Stimulated activated CD8-positive, alpha-beta memory T cell treated with anti-CD3 and anti-CD28 coated beads, Interleukin-15, amount 100 ng/mL, for 4 hours (primary cell): Measurements from ENCODE around the gene PRR23A.
"Not testable (repeated sequence)": the region's sequence is repeated elsewhere in the genome, so short reads cannot be mapped to it uniquely, and the experiment has no call there.

Source experiments
- DNase-seq, 2 donors: peaks; one replicate each; pipeline ENCODE4 v3.0.0-alpha.2; 2020; ENCODE audit warnings: low read depth in 2 of 2

PRR23A gene

DNA sequence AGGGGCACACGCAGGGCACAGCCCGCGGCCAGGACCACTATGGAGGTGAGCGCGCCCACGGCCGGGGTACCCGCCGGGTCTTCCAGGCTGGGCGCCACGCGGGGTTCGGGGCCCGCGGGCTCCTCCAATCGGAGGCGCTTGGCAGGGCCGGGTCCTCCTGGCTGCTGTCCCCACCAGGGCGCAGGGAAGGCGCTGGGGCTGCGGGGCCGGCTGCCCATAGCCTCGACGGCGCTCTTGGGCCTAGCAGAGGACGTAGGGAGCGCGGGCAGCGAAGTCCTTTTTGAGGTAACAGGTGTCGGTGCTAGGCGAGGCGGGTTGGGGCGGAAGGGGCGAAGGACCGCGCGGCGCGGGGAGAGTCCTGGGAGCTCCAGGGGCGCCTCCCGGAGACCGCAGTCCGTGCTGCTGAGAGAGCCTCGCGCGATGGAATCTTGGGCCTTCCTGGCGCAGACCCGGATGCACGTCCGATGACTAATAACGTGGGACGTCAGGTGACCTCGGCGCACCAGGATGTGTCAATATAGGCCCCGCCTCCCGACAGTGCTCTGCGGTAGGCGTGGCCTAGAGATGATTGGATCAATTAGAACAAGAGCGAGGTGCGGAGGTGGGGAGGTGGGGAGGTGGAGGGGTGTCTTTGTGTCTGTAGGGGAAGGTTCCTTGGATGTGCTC, at the start of gene PRR23A:
Gene PRR23A (minus strand): TSS at position 218 of the 666 bp plus-strand sequence. CDS start 0 bp downstream, at position 218.
- DNase-seq = no peak

DNA sequence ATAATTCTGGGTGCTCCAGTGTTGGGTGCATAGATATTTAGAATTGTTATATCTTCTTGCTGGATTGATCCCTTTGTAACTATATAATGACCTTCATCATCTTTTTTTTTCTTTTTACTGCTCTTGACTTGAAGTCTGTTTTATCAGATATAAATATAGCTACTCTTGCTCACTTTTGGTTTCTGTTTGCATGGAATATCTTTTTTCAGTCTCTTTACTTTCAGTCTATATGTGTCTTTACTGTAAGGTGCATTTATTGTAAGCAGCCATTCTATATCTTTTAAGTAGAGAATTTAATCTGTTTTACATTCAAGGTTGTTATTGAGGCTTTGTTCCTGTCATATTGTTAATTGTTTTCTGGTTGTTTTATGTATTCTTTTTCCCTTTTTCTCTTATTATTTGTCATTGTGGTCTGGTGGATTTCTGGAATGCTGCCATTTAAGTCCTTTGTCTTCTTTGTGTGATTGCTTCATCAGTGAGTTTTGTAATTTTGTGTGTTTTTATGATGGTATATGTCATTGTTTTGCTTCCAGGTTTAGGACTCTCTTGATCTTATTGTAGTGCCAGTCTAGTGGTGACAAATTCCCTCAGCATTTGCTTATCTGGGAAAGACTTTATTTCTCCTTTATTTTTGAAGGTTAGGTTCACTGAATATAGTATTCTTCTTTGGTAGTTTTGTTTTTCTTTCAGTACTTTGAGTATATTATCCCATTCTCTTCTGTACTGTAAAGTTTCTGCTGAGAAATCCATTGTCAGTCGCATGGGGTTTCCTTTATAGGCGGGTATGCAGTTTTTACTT, 46.9 kb upstream of the PRR23A start:
- DNase-seq = no peak

DNA sequence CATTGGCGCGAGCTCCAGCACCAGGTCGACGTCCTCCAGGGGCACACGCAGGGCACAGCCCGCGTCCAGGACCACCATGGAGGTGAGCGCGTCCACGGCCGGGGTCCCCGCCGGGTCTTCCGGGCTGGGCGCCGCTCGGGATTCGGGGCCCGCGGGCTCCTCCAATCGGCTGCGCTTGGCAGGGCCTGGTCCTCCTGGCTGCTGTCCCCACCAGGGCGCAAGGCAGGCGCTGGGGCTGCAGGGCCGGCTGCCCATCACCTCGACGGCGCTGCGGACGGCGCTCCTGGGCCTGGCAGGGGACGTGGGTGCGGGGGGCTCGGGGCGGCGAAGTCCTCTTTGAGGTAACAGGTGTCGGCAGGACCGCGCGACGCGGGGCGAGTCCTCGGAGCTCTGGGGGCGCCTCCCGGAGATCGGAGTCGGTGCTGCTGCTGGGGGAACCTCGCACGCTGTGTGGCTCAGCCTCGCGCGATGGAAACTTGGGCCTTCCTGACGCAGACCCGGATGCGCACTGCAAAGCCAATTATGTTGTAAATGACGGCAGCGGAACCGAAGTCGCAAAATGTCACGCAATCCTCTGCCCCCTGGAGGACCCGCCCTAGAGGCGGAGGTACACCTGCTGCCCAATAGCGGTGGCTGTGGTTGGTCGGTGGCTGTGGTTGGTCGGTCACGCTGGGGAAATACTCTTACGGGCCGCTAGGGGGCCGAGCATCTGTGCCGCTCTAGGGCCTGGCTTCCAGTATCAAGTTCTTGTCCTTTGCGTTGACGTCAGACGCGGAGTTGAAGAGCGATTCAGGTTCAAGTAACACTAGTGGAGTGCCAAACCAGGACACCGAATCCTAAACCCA, 38.5 kb upstream of the PRR23A start, which contains the start of gene PRR23C:
Gene PRR23C (minus strand): TSS at position 527 of the 845 bp plus-strand sequence. CDS start 272 bp downstream, at position 255.
- DNase-seq = no peak

DNA sequence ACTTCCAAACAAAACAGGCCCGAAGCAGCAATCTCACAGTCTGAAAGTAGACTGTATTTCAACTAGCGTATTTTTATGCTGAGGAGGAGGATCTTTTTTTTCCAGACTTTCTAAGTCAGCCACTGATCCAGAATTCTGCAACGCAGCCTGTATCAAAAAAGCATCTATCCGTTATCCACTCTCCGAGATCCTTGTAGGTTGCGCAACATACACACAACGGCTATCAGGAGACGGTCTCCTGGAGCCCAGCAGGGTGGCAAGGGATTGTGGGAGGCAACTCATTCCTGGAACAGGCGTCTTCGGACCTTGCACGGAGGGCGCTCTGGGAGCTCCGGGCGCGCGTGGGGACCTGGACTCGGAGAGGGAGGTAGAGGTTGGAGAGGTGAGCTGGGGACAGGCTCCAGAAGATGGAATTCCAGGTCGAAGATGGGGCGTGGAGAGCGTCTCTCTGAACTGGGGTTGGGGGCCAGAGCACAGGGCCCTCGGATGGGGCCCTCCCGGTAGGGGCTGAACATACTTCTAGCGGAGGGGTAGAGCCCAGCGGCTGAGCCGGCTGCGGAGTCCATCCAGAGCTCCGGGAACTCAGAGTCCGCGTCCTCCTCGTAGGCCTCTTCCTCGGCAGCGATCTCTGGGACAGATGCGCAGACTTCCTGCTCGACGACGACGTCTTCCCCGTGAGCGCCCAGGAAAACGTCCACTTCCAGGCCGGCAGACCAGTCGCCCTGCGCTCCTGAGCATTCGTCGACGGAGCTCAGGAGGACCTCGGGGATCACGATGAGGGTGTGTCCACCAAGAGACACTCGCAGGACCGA, 37.7 kb upstream of the PRR23A start:
- DNase-seq = no peak

DNA sequence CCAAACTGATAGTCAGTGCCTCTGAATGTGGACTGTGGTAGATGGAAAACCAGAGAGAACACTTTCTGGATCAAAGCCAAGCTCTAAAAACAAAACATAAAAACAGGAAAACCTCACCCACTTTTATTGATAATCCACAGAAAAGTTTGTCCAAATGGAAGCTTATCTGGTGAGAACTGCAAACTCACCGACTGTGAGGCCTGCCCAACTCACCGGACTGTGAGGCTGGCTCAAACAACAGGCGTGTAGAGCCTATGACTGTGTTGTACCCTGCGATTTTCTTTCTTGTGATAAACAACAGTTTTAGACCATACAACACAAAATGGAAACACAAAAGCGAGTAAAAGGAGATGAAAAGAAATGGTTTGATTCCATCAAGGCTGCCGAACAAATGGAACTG, 31.4 kb upstream of the PRR23A start:
- no peak for DNase-seq

DNA sequence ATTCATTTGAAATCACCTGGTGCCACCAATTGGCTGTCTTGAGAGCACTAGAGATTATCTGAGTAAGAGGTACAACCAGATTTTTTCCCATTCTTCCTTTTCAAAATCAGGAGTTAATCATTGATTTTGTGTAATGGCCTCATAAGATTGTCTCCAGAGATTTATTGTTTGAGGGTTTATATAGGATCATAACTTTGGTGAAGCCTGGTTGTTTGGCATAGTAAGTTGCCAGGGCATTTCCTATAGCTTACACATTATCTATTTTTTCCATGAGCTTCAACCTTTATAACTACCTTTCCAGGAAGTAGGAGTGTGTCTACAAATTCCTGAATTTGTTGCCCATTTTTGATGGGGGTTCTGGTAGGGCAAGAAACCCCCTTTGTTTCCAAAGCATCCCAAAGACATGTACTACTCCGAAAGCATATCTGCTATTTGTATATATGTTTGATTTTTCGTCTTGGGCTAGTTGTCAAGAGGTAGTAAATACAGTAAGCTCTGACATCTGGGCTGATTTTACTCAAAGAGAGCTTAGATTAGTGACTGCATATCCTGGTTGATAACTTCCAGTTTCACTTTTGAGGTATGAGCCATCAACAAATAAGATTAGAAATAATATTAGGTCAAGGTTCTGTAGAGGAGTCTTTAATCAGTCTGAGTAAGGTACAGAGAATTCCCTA, 26.4 kb upstream of the PRR23A start:
- DNase-seq = no peak

DNA sequence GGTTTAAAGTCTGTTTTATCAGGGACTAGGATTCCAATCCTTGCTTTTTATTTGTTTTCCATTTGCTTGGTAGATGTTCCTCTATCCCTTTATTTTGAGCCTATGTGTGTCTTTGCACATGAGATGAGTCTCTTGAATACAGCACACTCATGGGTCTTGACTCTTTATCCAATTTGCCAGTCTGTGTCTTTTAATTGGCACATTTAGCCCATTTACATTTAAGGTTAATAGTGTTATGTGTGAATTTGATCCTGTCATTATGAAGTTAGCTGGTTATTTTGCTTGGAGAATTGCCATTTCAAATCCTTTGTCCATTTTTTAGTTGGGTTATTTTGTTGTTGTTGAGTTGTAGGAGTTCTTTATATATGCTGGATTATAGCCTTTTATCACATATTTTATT, 24.5 kb upstream of the PRR23A start:
- not testable (repeated sequence) for DNase-seq

DNA sequence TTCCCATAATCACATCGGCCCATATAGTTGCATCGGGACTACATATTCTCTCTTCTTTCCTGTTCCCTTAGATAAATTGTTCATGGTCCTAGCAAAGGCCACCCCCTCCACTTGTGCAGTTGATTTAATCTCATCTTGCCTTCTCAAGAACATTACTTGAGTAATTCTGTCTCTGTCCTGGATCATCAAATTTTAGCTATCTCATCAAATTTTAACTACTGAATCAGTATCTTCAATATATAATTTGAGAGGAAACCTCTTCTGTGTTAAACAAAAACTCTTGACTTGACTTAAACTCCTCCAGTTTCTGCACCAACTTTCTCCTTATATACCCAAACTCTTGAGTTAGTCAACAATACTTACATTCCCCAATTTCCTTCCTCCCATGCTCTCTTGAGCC, 18.9 kb upstream of the PRR23A start:
- no peak for DNase-seq

DNA sequence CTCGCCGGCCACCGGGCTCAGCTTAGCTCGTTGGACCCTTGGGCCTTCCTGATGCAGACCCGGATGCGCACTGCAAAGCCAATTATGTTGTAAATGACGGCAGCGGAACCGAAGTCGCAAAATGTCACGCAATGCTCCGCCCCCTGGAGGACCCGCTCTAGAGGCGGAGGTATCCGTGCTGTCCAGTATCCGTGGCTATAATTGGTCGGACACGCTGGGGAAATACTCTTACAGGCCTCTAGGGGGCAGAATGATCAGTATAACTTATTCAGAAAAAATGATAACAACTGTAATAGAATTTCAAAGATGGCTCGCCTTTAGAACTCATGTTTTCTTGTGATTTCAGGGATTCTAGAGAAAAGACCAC, 14.8 kb upstream of the PRR23A start, which contains the start of gene PRR23B:
Gene PRR23B (minus strand): TSS at position 59 of the 367 bp plus-strand sequence. CDS start 265 bp downstream, outside the sequence.
- DNase-seq = no peak

DNA sequence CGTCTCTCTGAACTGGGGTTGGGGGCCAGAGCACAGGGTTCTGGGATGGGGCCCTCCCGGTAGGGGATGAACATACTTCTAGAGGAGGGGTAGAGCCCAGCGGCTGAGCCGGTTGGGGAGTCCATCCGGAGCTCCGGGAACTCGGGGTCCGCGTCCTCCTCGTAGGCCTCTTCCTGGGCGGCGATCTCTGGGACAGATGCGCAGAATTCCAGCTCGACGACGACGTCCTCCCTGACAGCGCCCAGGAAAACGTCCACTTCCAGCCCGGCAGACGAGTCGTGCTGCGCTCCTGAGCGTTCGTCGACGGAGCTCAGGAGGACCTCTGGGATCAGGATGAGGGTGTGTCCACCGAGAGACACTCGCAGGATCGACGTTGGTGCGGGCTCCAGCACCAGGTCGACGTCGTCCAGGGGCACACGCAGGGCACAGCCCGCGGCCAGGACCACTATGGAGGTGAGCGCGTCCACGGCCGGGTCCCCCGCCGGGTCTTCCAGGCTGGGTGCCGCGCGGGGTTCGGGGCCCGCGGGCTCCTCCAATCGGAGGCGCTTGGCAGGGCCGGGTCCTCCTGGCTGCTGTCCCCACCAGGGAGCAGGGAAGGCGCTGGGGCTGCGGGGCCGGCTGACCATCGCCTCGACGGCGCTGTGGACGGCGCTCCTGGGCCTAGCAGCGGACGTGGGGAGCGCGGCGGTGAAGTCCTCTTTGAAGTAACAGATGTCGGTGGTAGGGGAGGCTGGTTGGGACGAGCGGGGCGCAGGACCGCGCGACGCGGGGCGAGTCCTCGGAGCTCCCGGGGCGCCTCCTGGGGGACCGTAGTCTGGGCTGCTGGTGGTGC, 14.2 kb upstream of the PRR23A start:
- no peak for DNase-seq

DNA sequence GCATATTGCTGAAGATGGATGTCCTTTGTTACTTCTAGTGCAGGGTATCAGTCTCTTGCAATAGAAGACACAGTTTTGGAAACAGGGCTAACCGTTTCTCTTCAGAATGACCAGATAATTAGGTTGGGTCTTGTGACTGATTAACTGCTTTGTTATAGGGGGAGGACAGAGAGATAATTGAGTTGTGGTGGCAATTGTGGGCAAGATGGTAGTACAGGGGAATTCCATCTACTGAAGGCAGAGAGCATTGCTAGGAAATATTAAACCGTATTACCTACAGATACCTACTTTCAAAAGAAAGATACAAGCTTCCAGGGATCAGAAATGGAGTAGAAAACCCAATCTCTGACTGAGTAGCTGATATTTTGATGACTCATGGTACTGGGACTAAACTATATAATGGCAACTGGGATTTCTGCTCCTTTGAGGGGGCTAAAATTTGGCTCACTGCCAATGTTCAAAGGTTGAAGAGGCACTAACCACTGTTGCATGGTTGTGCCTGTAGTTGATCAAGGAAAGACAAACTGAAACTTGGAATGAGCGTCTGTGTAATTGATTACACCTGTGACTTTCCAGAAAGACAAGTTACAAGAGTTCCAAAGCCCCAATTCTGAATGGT, 10.5 kb upstream of the PRR23A start:
- no peak for DNase-seq

DNA sequence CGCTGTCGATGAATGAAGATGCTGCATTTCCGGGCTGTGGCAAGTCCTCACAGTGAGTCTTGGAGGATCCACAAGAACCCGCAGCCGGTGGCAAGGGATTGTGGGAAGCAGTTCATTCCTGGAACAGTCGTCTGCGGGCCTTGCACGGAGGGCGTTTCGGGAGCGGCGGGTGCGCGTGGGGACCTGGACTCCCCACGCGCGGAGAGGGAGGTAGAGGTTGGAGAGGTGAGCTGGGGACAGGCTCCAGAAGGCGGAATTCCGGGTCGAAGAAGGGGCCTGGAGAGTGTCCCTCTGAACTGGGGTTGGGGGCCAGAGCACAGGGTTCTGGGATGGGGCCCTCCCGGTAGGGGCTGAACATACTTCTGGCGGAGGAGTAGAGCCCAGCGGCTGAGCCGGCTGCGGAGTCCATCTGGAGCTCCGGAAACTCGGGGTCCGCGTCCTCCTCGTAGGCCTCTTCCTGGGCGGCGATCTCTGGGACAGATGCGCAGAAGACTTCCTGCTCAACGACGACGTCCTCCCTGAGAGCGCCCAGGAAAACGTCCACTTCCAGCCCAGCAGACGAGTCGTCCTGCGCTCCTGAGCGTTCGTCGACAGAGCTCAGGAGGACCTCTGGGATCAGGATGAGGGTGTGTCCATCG, 593 bp downstream of the PRR23A start:
- no peak for DNase-seq

DNA sequence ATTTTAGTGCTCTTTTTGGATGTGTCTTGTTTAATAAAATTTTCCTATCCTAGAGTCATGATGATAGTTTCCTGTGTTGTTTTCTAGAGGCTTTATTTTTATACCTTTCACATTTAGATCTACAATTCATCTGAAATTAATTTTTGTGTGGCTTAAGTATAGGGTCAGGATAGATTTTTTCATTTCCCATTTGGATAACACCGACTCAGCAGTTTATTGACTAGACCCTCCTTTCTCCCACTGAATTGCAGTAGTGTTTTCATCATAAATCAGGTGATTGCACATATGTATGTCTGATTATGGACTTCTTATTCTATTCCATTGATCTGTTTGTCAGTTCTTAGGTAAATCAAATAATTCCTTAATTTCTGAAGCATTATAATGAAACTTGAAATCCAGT, 10.4 kb downstream of the PRR23A start:
- no peak for DNase-seq

DNA sequence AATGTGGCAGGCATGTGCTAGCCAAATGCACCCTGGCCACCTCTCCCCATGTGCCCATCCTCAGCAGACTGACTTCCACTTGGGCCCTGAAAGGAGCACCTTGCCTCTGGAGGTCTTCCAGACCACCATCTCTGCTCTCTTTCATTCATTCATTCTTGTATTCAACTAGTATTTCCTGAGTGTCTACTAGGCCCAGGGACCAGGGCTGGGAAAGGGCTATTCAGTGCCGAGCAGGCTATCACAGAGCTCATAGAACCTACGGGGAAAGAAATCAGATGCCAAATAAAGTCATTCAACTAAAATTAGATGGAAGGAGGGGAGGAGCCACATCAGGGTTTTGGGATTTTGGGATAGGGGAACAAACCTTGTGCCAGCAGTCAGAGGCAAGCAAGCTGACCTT, 18.9 kb downstream of the PRR23A start:
- no peak for DNase-seq

DNA sequence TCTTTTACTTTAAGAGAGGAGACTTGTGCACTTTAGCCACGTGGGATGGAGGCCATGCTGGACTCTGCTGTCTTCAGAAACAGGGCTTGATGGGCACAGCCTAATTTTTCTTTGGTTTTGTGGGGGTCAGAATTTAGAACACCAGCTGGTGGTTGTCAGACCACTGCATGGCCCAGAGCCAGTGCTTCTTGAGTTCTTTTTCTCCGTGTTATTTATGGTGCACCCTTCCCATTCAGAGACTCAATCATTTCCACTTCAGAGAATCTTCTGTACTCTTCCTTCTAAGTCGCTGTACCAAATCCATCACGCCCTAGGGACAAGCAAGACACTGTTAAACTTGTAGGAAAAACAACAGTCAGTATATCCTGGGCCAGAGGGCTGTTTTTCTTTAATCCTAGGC, 20.1 kb downstream of the PRR23A start:
- no peak for DNase-seq

DNA sequence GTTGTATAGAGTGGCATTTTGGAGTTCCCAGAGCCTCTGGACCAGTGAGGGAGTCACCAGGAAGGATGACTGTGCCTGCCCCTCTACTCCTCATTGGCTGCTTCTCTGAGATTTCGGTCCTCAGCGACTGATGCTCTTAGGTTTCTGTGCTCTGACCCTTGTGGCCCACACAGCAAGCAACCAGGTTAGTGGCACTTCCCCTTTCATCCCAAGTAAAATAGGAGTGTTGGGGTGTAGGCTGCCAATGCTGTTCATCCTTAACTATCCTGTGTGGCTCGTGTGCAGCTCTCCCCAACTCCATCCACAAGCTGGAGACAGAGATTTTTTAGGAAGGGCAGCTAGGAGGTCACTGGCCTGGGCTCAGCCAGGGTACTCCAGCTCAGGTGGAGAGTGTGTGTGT, 21.3 kb downstream of the PRR23A start:
- no peak for DNase-seq

DNA sequence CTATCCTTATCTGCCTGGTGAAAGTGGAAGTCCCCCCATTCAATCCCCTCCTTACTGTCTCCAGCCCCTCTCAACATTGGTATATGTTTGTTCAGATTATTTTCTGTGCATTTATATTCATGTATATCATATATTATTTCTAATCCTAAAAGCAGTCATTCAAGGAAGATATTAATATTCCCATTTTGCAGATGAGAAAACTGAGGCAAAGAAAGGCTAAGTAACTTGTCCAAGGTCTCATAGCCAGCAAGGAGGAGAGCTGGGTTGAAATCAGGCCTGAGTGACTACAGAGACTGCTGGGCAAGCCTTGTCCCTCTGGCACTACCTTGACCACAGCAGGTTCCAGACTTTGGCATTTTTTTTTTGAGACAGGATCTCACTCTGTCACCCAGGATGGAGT, 30.0 kb downstream of the PRR23A start:
- DNase-seq = no peak

DNA sequence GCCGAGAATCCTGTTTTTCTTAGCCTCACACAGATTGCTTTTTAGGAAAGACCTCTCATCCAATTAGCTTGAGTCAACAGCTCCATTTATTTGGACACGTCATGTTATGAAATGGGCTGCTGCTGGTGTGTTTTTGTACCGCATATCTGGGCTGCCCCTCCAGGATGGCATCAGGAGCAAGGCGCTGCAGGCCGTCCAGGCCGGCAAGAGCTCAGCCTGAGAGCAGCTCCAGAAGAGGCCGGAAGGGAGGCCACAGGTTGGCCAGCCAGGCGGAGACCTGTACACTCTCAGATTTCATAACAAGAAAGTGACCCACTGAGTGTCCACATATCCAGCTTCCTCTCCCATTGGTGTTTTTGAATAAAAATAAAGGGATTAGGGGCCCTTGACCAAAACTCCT, 30.7 kb downstream of the PRR23A start:
- DNase-seq = no peak

DNA sequence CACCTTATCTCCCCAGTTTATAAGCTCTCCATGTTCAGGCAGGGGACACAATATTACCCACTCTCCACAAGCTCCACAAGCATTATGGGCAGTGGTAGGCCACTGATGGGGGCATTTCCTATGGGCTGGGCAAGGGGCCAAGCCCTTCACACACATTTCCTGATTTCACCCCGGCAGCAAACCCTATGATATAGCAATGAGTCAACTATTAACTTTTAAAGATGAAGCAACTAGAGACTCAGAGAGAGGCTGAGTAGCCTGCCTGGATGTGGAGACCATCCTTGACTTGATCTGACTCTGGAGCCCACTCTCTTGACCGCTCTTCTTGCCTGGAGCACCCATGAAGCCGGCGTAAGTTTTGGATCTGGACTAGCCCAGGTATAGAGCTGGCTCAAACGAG, 31.6 kb downstream of the PRR23A start:
- DNase-seq = no peak
